HG03108 (cell line): Measurements from ENCODE around the gene HDAC10.

Source experiments
- ATAC-seq: cut with Tn5 transposase; IDR thresholded peaks from one replicate; pipeline ENCODE4 v1.9.1; 2021; ENCODE audit warnings: moderate library complexity; ENCODE audit not compliant: unreplicated experiment

Gene HDAC10

GRCh38 chr22:50250555-50251476, at the start of gene HDAC10:
TSS of gene HDAC10 (minus strand) at chr22:50251265. CDS start at chr22:50251032, 233 bp downstream.
- ATAC-seq: peak; percentile 56

GRCh38 chr22:50300620-50301257, 49.7 kb upstream of the HDAC10 start:
- no peak for ATAC-seq

GRCh38 chr22:50299785-50300619, 48.9 kb upstream of the HDAC10 start:
- ATAC-seq: no peak

- ATAC-seq: no peak
Measured at GRCh38 chr22:50298937-50299784, 48.1 kb upstream of the HDAC10 start.

GRCh38 chr22:50298266-50298637, 47.2 kb upstream of the HDAC10 start:
- no peak for ATAC-seq

GRCh38 chr22:50297510-50298265, 46.6 kb upstream of the HDAC10 start:
- ATAC-seq: no peak

GRCh38 chr22:50296658-50297490, 45.8 kb upstream of the HDAC10 start:
- no peak for ATAC-seq

- ATAC-seq: no peak
Measured at GRCh38 chr22:50294319-50294656, 43.2 kb upstream of the HDAC10 start.

- ATAC-seq: no peak
Measured at GRCh38 chr22:50293441-50294318, 42.6 kb upstream of the HDAC10 start.

- ATAC-seq: no peak
Measured at GRCh38 chr22:50292643-50293440, 41.8 kb upstream of the HDAC10 start.

GRCh38 chr22:50289942-50290630, 39.0 kb upstream of the HDAC10 start:
- no peak for ATAC-seq

GRCh38 chr22:50289151-50289941, 38.3 kb upstream of the HDAC10 start:
- no peak for ATAC-seq

- no peak for ATAC-seq
Measured at GRCh38 chr22:50287731-50288130, 36.7 kb upstream of the HDAC10 start.

- no peak for ATAC-seq
Measured at GRCh38 chr22:50286701-50287318, 35.7 kb upstream of the HDAC10 start.

- ATAC-seq: no peak
Measured at GRCh38 chr22:50286275-50286674, 35.2 kb upstream of the HDAC10 start.
